H1 (cell line): ENCODE measurements around the gene NAP1L5. TPM values are rescaled to one million over a fixed set of nuclear protein-coding genes. Genes with fewer than 3 reads are reported as not detected.

ENCODE experiments used
- GABPA ChIP-seq: IDR thresholded peaks from 2 replicates; pipeline ENCODE4 v1.6.1; 2011; ENCODE audit warnings: mild to moderate bottlenecking, low read length, moderate library complexity, borderline replicate concordance; ENCODE audit not compliant: insufficient read depth
- JUN ChIP-seq: IDR thresholded peaks from 2 replicates; pipeline ENCODE4 v1.6.1; 2011; ENCODE audit warnings: low read depth, mild to moderate bottlenecking, improper control_type of control experiment, low read length
- KDM5A ChIP-seq: fragments of 200-600 bp; IDR thresholded peaks from 2 replicates; pipeline ENCODE4 v1.7.1; 2012; ENCODE audit warnings: mild to moderate bottlenecking, low read length, inconsistent platforms, mixed read lengths
- ZNF274 ChIP-seq: IDR thresholded peaks from 2 replicates; pipeline ENCODE4 v1.7.0; 2012; ENCODE audit warnings: low read length, borderline replicate concordance; ENCODE audit errors: extremely low read depth
- polyA plus RNA-seq, 7 experiments: library from polyadenylated mRNA; depleted of rRNA in 3 of 7; stranded (reverse) in 5 of 7; unstranded in 2 of 7; fragments of >200 nt in 5 of 7; fragments of 200-250 nt in 2 of 7; gene quantifications; 1 replicate in 5 of 7; 2 replicates in 1 of 7; 4 replicates in 1 of 7; pipeline versions ENCODE4 v1.2.1 to v1.2.3, GENCODE V29; 2011 to 2013; ENCODE audit warnings: missing spikeins in 2 of 7, mixed read lengths in 2 of 7
- total RNA-seq: library from RNA; stranded (reverse); fragmentation: NEBNext Ultra II Directional; extraction: Animal tissue kit (Norgen Biotek cat#: 25700); gene quantifications from 2 replicates; pipeline ENCODE4 v1.2.1, GENCODE V29; 2021

NAP1L5 gene
- total and polyA plus RNA-seq, 2 of the 8 experiments (the other 6 are each of a cell fraction or from before 2014, with no cell fraction given), result 1.3 to 2.7 TPM

DNA sequence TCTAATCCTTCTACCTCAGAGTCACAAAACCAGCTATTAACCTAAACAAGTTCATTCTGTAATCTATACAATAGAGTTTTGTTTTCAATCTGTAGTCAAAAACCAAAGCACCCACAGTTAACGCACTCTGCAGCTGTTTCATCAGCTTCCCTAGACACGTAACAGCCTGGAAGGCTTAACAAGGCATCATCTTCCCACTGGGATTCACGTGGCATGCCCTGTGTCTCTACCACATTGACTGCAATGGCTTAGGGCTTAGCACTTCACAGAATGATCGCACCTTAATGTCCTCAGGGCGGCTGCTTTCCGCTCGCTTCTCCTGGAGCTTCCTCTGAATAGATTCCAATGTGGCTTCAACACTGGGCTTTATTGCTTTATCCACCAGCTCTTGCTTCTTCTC lies 49.7 kb upstream of the NAP1L5 start (continued):
- TF ChIP-seq KDM5A (no peak), GABPA (no peak), JUN (no peak), ZNF274 (no peak)
